ENCODE data around the gene SPATS1.

DNA sequence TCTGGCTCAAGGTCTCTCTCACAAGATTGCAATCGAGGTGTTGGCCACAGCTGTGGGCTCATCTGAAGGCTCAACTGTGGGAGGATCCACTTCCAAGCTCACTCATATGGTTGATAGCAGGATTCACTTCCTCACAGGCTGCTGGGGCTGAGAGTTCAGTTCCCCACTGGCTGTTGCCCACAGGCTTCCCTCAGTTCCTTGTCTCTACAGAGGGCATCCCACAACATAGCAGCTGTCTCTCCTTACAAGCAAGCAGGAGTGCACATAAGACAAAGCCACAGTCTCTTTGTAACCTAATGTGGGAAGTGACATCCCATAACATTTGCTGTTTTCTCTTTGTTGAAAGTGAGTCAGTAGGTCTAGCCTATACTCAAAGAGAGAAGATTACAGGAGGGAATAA lies 14.0 kb downstream of the SPATS1 start:
- TF ChIP-seq, protein P1, sequence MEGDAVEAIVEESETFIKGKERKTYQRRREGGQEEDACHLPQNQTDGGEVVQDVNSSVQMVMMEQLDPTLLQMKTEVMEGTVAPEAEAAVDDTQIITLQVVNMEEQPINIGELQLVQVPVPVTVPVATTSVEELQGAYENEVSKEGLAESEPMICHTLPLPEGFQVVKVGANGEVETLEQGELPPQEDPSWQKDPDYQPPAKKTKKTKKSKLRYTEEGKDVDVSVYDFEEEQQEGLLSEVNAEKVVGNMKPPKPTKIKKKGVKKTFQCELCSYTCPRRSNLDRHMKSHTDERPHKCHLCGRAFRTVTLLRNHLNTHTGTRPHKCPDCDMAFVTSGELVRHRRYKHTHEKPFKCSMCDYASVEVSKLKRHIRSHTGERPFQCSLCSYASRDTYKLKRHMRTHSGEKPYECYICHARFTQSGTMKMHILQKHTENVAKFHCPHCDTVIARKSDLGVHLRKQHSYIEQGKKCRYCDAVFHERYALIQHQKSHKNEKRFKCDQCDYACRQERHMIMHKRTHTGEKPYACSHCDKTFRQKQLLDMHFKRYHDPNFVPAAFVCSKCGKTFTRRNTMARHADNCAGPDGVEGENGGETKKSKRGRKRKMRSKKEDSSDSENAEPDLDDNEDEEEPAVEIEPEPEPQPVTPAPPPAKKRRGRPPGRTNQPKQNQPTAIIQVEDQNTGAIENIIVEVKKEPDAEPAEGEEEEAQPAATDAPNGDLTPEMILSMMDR (IDR thresholded peaks at IDR 0.05) = no peak
- TF ChIP-seq POLR2A (IDR thresholded peaks at IDR 0.05) = no peak
- no peak for TF ChIP-seq EP300 (IDR thresholded peaks at IDR 0.05)

All from ovary (tissue), 3 donors.